AG04449 (cell line): ENCODE measurements around the gene NTRK2.
"Not testable (repeated sequence)": the region's sequence is repeated elsewhere in the genome, so short reads cannot be mapped to it uniquely, and the experiment has no call there.

Source experiments
- CTCF ChIA-PET: fragments of 350-600 bp; formaldehyde crosslinking; extraction: SDS; loops from one replicate; lab custom pipeline; 2021; ENCODE audit warnings: antibody characterized with exemption; lab: Yijun Ruan, JAX
- POLR2A ChIA-PET: fragments of 400-600, 350-600 bp; formaldehyde crosslinking; extraction: SDS; loops from one replicate; lab custom pipeline; 2020; ENCODE audit warnings: antibody characterized with exemption, inconsistent platforms; lab: Yijun Ruan, JAX
- DNase-seq: peaks from one replicate; pipeline ENCODE4 v3.0.0-alpha.2; 2010; ENCODE audit warnings: low read depth, low spot score
- H3K4me3 ChIP-seq: 2 replicates; pipeline ENCODE4 v1.5.1; 2011; ENCODE audit warnings: low read depth, mild to moderate bottlenecking, control low read depth, low read length
- TF ChIP-seq, protein P1 (sequence below): IDR thresholded peaks from one replicate; pipeline ENCODE4 v1.5.1; 2011; ENCODE audit warnings: mild to moderate bottlenecking, moderate library complexity, low read length, control low read depth, inconsistent platforms; ENCODE audit not compliant: insufficient read depth; ENCODE audit errors: missing control alignments

The NTRK2 gene

DNA sequence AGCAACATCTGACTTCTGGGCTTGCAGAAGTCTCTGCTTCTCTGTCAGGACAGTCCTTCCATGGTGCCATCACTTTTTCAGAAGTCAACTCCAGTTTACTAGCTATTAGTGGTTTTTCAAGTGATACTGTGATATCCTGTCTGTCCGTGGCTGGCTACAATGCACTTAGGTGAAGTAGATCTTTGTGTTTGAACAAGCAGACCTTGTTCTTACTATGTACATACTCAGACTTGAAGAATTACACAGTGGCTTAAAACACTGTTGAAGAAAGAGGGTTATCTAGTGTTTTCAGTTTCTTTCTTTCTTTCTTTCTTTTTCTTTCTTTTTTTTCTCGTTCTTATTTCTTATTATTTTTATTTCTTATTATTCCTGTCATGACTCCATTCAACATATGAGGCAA is 228.7 kb downstream of the NTRK2 start:
- DNase-seq: no peak
- TF ChIP-seq, protein P1, sequence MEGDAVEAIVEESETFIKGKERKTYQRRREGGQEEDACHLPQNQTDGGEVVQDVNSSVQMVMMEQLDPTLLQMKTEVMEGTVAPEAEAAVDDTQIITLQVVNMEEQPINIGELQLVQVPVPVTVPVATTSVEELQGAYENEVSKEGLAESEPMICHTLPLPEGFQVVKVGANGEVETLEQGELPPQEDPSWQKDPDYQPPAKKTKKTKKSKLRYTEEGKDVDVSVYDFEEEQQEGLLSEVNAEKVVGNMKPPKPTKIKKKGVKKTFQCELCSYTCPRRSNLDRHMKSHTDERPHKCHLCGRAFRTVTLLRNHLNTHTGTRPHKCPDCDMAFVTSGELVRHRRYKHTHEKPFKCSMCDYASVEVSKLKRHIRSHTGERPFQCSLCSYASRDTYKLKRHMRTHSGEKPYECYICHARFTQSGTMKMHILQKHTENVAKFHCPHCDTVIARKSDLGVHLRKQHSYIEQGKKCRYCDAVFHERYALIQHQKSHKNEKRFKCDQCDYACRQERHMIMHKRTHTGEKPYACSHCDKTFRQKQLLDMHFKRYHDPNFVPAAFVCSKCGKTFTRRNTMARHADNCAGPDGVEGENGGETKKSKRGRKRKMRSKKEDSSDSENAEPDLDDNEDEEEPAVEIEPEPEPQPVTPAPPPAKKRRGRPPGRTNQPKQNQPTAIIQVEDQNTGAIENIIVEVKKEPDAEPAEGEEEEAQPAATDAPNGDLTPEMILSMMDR: no peak
- CTCF ChIA-PET: no interaction called here
- no peak overlapping the region for H3K4me3 ChIP-seq
- POLR2A ChIA-PET: no interaction called here

DNA sequence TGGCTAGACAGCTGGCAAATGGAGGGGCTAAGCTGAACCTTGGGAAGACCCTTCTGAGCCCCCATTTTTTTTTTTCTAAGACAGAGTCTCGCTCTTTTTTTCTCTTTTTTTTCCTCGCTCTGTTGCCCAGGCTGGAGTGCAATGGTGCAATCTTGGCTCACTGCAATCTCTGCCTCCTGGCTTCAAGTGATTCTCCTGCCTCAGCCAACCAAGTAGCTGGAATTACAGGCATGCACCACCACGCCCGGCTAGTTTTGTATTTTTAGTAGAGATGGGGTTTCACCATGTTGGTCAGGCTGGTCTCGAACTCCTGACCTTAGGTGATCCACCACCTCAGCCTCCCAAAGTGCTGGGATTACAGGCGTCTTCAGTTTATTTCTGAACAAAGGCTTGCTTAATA is 229.1 kb downstream of the NTRK2 start:
- H3K4me3 ChIP-seq, CTCF ChIA-PET, DNase-seq, POLR2A ChIA-PET: not testable (repeated sequence)

DNA sequence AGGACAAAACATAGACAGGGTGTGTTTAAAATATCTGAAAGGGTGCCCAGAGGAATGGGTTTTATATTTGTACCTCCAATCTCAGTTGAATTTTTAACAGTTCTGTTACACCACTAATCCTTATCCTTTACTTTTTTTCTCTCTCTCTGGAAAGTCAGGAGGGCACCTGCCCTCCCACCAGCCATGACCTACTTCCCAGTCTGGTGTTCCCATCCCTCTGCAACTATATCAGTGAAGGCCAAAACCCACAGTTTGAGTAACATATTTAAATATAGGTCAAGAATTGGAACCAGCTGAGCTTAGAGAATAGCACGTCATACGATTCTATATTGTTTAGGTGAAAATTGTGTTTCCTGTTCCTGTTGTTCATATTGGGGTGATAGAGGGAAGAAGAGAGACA is 229.8 kb downstream of the NTRK2 start:
- H3K4me3 ChIP-seq: no peak overlapping the region
- CTCF ChIA-PET: no interaction called here
- TF ChIP-seq, protein P1: no peak
- POLR2A ChIA-PET: no interaction called here
- DNase-seq: no peak

DNA sequence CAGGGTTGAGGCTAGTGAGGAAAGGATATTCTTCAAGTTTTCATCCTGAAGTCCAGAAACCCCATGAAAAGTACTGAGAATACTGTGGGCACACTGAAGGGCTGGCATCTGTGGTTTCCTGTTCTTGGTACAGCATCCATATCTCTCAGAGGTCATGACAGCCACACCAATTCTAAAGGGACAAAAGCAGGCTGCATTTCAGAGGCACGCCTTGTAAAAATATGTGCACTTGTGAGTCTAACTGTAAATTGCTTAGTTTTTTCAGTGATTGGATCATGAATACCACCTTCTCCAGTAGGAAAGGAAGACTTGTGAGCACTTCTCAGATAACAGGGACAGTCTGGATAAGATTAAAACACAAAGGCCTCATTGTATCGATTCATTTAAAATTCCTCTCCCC is 230.9 kb downstream of the NTRK2 start:
- TF ChIP-seq, protein P1: no peak
- DNase-seq: no peak
- no peak overlapping the region for H3K4me3 ChIP-seq
- ChIA-PET POLR2A (no interaction called here), CTCF (no interaction called here)

DNA sequence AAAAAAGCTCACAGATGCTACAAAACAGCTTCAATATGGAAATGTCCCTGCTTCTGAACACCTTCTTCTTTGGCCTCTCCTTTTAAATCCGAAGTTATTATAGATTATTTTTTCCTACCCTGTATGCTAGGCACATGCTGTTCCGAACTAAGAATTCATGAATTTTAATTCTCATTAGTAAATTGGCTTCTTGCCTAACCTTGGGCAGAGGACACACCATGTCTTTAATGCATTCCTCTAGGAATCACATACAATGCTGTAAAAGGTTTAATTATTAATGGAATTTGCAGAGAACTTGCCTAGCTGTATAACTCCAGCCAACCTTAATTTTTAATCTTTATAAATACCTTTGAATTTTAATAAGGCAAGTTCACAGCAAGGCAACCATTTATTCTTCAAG is 234.4 kb downstream of the NTRK2 start:
- H3K4me3 ChIP-seq: no peak overlapping the region
- POLR2A ChIA-PET: no interaction called here
- no peak for DNase-seq
- TF ChIP-seq, protein P1: no peak
- CTCF ChIA-PET: no interaction called here

DNA sequence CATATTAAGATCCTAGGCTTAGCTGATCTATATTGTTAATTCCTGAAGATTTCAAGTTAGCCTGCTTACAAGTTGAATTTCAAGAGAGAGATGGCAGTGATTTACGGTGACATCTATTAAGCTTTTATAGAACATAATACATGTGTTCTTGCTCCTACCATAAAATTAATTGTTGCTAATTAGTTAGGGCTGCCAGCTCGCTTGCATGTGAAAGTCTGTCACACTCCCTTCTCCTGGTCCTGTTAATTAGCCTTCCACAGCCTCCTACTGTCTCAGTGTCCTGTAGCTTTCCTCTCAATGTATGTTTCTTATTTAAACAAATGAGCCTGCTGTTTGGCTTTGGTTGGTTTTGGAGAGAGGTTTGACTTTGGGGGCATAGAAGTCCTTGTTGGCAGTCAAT is 247.2 kb downstream of the NTRK2 start:
- TF ChIP-seq, protein P1: no peak
- CTCF ChIA-PET: no interaction called here
- no peak overlapping the region for H3K4me3 ChIP-seq
- no peak for DNase-seq
- POLR2A ChIA-PET: no interaction called here

DNA sequence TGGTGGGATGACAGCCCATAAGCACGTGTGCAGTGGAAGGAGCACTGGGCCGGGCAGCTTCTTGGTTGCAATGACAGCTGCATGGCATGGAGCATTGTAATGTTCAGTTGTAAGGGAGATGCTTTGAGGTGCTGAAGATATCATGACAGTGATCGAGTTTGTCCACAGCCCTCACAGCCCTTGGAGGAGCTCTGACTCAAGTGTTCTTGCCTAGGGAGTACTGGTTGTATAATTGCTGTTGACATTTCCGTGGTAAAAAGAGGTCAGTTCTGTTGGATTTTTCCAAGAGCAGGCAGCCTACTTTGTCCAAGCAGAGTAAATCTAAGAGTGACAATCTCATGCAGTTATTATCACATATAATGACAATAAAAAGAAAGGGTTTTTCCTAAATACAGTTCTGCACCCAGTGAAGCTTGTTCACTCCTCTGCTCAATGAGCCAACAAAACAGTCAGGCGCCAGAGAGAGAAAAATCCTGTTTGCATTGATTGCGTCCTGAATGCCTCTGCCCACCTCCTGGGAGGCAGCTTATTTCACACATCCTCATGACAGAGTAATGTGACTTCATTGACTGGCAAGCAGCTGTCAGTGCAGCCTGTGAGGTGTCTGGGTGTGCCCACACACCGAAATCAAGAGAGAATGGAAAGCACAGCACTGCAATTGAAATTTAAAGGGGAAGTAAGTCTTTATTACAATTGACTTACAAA is 248.0 kb downstream of the NTRK2 start:
- ChIA-PET CTCF (no interaction called here), POLR2A (no interaction called here)
- TF ChIP-seq, protein P1: no peak
- H3K4me3 ChIP-seq: no peak overlapping the region
- DNase-seq: no peak
